ENCODE measurements around the gene IGLL1. TPM values are rescaled to one million over a fixed set of nuclear protein-coding genes. Genes with fewer than 3 reads are reported as not detected.

Gene IGLL1
- total RNA-seq, 8 experiments from 2014 or later: 0.47 TPM; not detected in 7

- no peak overlapping the region for H3K4me3 ChIP-seq
- peaks cover 65 to 73% of the 10 kb centered on the region in 2 donors for H3K4me1 ChIP-seq (replicated peaks in 1 of 2)
- in situ Hi-C loops (cut with MboI; ENCODE audit: low pct_unique_long_range_greater_than_20kb in 2 of 9, low sequenced_read_pairs in 9 of 9, unreplicated experiment in 9 of 9): loop anchor here in 1 of 9 experiments (25.0 kb wide), 1 partner anchor 223 kb away; no protein-coding TSS in a partner anchor
- no peak overlapping the region for H3K27ac ChIP-seq
- WGBS, 10 experiments: 87 to 100% (median 94%) methylated on average over 1 to 9 of the region's 29 CpGs; no CpG with 5 or more reads in 6 of the 10 experiments
- no peak for ATAC-seq (replicated peaks in 6 of 8)
These were observed 45.0 kb downstream of the IGLL1 start for GRCh38 chr22:23534851-23535717.

- in situ Hi-C loops (cut with MboI; ENCODE audit: low pct_unique_long_range_greater_than_20kb in 2 of 9, low sequenced_read_pairs in 9 of 9, unreplicated experiment in 9 of 9): loop anchor here in 1 of 9 experiments (25.0 kb wide), 1 partner anchor 222 kb away; no protein-coding TSS in a partner anchor
- no peak overlapping the region for H3K27ac ChIP-seq
- 80 to 89% methylated on average over 1 to 5 of the region's 10 CpGs; no CpG with 5 or more reads in 8 of the 10 experiments for WGBS, 10 experiments
- ATAC-seq (replicated peaks in 6 of 8): no peak
- H3K4me3 ChIP-seq: no peak overlapping the region
- peaks cover 62 to 69% of the 10 kb centered on the region in 2 donors for H3K4me1 ChIP-seq (replicated peaks in 1 of 2)
These were observed 45.8 kb downstream of the IGLL1 start for GRCh38 chr22:23534201-23534850.

- Histone ChIP-seq H3K27ac (no peak overlapping the region), H3K4me3 (no peak overlapping the region), H3K4me1 (replicated peaks in 1 of 2) (peaks cover 61 to 66% of the 10 kb centered on the region in 2 donors)
- WGBS, 10 experiments: no CpG with 5 or more reads among the region's 8 CpGs
- in situ Hi-C loops (cut with MboI; ENCODE audit: low pct_unique_long_range_greater_than_20kb in 2 of 9, low sequenced_read_pairs in 9 of 9, unreplicated experiment in 9 of 9): loop anchor here in 1 of 9 experiments (25.0 kb wide), 1 partner anchor 221 kb away; no protein-coding TSS in a partner anchor
- ATAC-seq (replicated peaks in 6 of 8): no peak
These were observed 46.3 kb downstream of the IGLL1 start for GRCh38 chr22:23533771-23534191.

- Histone ChIP-seq H3K27ac (no peak overlapping the region), H3K4me1 (replicated peaks in 1 of 2) (peaks cover 58 to 61% of the 10 kb centered on the region in 2 donors)
- 0 to 47% (median 20%) methylated on average over 1 to 6 of the region's 9 CpGs; no CpG with 5 or more reads in 4 of the 10 experiments for WGBS, 10 experiments
These were observed 46.7 kb downstream of the IGLL1 start for GRCh38 chr22:23533328-23533762.

GRCh38 chr22:23532731-23533130, 47.4 kb downstream of the IGLL1 start:
- Histone ChIP-seq H3K4me1 (replicated peaks in 1 of 2) (peaks cover 52 to 55% of the 10 kb centered on the region in 2 donors), H3K27ac (no peak overlapping the region), H3K4me3 (no peak overlapping the region)
- WGBS, 10 experiments: 20 to 92% (median 73%) methylated on average over 1 to 2 of the region's 5 CpGs; no CpG with 5 or more reads in 6 of the 10 experiments
- in situ Hi-C loops (cut with MboI; ENCODE audit: low pct_unique_long_range_greater_than_20kb in 2 of 9, low sequenced_read_pairs in 9 of 9, unreplicated experiment in 9 of 9): loop anchor here in 1 of 9 experiments (25.0 kb wide), 1 partner anchor 220 kb away; no protein-coding TSS in a partner anchor
- ATAC-seq (replicated peaks in 6 of 8): no peak

More at GRCh38 chr22:23533328-23533762, 46.7 kb downstream of the IGLL1 start:
- in situ Hi-C loops (cut with MboI; ENCODE audit: low pct_unique_long_range_greater_than_20kb in 2 of 9, low sequenced_read_pairs in 9 of 9, unreplicated experiment in 9 of 9): loop anchor here in 1 of 9 experiments (25.0 kb wide), 1 partner anchor 221 kb away; no protein-coding TSS in a partner anchor
- H3K4me3 ChIP-seq: no peak overlapping the region
- ATAC-seq (replicated peaks in 6 of 8): peak in 6 of 8 experiments; percentile 64 to 84 (median 74)

GRCh38 chr22:23531966-23532705, 48.0 kb downstream of the IGLL1 start:
- 33 to 90% (median 52%) methylated on average over 1 to 5 of the region's 13 CpGs; no CpG with 5 or more reads in 6 of the 10 experiments for WGBS, 10 experiments
- in situ Hi-C loops (cut with MboI; ENCODE audit: low pct_unique_long_range_greater_than_20kb in 2 of 9, low sequenced_read_pairs in 9 of 9, unreplicated experiment in 9 of 9): loop anchor here in 1 of 9 experiments (25.0 kb wide), 1 partner anchor 220 kb away; no protein-coding TSS in a partner anchor
- H3K4me1 ChIP-seq (replicated peaks in 1 of 2): peaks cover 46 to 49% of the 10 kb centered on the region in 2 donors
- no peak overlapping the region for H3K27ac ChIP-seq
- H3K4me3 ChIP-seq: no peak overlapping the region
- peak in 1 of 8 experiments; percentile 15 for ATAC-seq (replicated peaks in 6 of 8)

- peak in 3 of 8 experiments; percentile 7 to 55 (median 36) for ATAC-seq (replicated peaks in 6 of 8)
- Histone ChIP-seq H3K27ac (no peak overlapping the region), H3K4me1 (replicated peaks in 1 of 2) (peaks cover 39 to 42% of the 10 kb centered on the region in 2 donors), H3K4me3 (no peak overlapping the region)
- in situ Hi-C loops (cut with MboI; ENCODE audit: low pct_unique_long_range_greater_than_20kb in 2 of 9, low sequenced_read_pairs in 9 of 9, unreplicated experiment in 9 of 9): loop anchor here in 1 of 9 experiments (25.0 kb wide), 1 partner anchor 219 kb away; no protein-coding TSS in a partner anchor
- 78 to 100% (median 89%) methylated on average over 1 to 6 of the region's 24 CpGs; no CpG with 5 or more reads in 4 of the 10 experiments for WGBS, 10 experiments
These were observed 48.7 kb downstream of the IGLL1 start for GRCh38 chr22:23531283-23531956.

- Histone ChIP-seq H3K27ac (no peak overlapping the region), H3K4me3 (no peak overlapping the region), H3K4me1 (replicated peaks in 1 of 2) (peaks cover 33 to 36% of the 10 kb centered on the region in 2 donors)
- ATAC-seq (replicated peaks in 6 of 8): no peak
- WGBS, 10 experiments: 88 to 100% methylated on average over 2 to 6 of the region's 7 CpGs; no CpG with 5 or more reads in 8 of the 10 experiments
- in situ Hi-C loops (cut with MboI; ENCODE audit: low pct_unique_long_range_greater_than_20kb in 2 of 9, low sequenced_read_pairs in 9 of 9, unreplicated experiment in 9 of 9): loop anchor here in 1 of 9 experiments (25.0 kb wide), 1 partner anchor 219 kb away; no protein-coding TSS in a partner anchor
These were observed 49.3 kb downstream of the IGLL1 start for GRCh38 chr22:23530766-23531282.

- peaks cover 31% of the 10 kb centered on the region in 2 donors for H3K4me1 ChIP-seq (replicated peaks in 1 of 2)
- in situ Hi-C loops (cut with MboI; ENCODE audit: low pct_unique_long_range_greater_than_20kb in 2 of 9, low sequenced_read_pairs in 9 of 9, unreplicated experiment in 9 of 9): loop anchor here in 1 of 9 experiments (25.0 kb wide), 1 partner anchor 218 kb away; no protein-coding TSS in a partner anchor
- no peak overlapping the region for H3K4me3 ChIP-seq
- ATAC-seq (replicated peaks in 6 of 8): no peak
- no peak overlapping the region for H3K27ac ChIP-seq
- WGBS, 10 experiments: 80 to 100% methylated on average over 1 of the region's 2 CpGs; no CpG with 5 or more reads in 8 of the 10 experiments
These were observed 50.0 kb downstream of the IGLL1 start for GRCh38 chr22:23530106-23530505.

- no peak overlapping the region for H3K4me3 ChIP-seq
- WGBS, 10 experiments: 59 to 100% (median 73%) methylated on average over 1 to 6 of the region's 12 CpGs; no CpG with 5 or more reads in 3 of the 10 experiments
- in situ Hi-C loops (cut with MboI; ENCODE audit: low pct_unique_long_range_greater_than_20kb in 2 of 9, low sequenced_read_pairs in 9 of 9, unreplicated experiment in 9 of 9): loop anchor here in 1 of 9 experiments (25.0 kb wide), 1 partner anchor 217 kb away; no protein-coding TSS in a partner anchor
- H3K27ac ChIP-seq: no peak overlapping the region
- ATAC-seq (replicated peaks in 6 of 8): no peak
- peaks cover 30 to 31% of the 10 kb centered on the region in 2 donors for H3K4me1 ChIP-seq (replicated peaks in 1 of 2)
These were observed 50.7 kb downstream of the IGLL1 start for GRCh38 chr22:23529166-23530103.
